ENCODE data around the gene RYR2.

The RYR2 gene

DNA sequence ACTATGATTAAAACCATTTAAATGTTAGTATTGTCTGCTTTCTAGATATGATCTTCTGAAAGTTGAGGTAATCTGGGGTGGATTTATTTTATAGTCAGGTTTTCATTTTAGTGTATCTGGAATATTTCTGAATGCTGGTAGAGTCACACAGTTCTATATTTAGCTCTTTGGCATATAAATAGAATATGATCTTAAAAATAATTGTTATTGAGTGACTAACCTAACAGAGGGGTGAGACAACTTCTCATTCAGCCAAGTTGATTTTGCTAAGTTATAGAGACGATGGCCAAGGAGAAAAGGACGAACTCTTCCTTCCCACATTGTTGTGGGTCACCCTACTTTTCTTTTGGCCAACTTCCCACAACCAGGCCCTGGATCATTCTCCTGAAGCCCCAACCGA is 30.6 kb upstream of the RYR2 start:
- no peak for DNase-seq (ENCODE audit: low read depth, low spot score)
- TF ChIP-seq, protein P1, sequence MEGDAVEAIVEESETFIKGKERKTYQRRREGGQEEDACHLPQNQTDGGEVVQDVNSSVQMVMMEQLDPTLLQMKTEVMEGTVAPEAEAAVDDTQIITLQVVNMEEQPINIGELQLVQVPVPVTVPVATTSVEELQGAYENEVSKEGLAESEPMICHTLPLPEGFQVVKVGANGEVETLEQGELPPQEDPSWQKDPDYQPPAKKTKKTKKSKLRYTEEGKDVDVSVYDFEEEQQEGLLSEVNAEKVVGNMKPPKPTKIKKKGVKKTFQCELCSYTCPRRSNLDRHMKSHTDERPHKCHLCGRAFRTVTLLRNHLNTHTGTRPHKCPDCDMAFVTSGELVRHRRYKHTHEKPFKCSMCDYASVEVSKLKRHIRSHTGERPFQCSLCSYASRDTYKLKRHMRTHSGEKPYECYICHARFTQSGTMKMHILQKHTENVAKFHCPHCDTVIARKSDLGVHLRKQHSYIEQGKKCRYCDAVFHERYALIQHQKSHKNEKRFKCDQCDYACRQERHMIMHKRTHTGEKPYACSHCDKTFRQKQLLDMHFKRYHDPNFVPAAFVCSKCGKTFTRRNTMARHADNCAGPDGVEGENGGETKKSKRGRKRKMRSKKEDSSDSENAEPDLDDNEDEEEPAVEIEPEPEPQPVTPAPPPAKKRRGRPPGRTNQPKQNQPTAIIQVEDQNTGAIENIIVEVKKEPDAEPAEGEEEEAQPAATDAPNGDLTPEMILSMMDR (IDR thresholded peaks at IDR 0.05; ENCODE audit: low read depth, low read length): no peak
- H3K4me3 ChIP-seq (ENCODE audit: low read depth, low read length): no peak overlapping the region
- in situ Hi-C loops (cut with HindIII; ENCODE audit: low sequenced_read_pairs): no loop called here

DNA sequence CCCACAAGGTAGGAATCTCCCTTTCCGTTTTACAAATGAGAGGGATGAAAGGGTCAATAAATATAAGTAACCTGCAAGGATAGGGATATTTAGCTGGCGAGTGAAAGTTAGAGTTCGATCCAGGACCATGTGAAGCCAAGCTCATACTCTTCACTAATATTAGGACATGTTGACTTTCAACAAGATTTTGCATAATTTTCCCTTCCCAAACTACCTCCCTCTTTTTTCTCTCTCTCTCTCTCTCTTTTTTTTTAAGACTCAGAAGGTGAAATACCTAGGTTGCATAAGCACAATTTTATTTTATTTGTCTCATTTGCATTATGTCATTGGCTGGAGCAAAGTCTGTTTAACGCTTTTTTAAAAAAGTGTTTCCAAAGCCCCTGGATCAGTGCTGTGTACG is 29.6 kb upstream of the RYR2 start:
- TF ChIP-seq, protein P1 (IDR thresholded peaks at IDR 0.05; ENCODE audit: low read depth, low read length): no peak
- no peak overlapping the region for H3K4me3 ChIP-seq (ENCODE audit: low read depth, low read length)
- DNase-seq (ENCODE audit: low read depth, low spot score): no peak
- in situ Hi-C loops (cut with HindIII; ENCODE audit: low sequenced_read_pairs): no loop called here

DNA sequence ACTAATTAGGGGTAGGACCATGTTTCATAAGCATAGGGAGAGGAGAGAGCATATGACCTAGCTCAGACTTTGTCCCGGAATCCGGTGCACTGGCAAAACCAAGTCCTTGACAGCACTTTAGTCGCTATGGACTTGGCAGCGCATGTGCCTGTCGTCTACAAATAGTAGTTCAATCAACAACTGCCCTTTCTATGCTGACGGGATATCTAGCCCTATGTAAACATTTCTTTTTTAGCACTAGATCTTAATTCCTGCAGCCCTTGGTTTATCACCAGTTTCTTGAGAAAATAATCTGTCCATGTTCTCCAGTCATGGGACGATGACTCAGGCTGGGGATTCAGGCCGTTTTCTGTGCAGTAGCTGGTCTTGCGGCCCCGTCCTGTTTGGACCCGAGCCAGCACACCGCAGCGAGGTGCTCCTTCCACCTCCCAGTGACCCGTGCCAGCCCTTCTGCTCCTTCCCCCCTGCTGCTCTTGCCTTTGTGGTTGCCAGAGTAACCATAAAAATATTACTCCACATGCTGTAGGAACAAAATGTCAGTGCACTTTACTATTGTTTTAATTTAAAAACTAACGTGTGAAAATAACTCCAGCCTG is 29.1 kb upstream of the RYR2 start:
- no peak overlapping the region for H3K4me3 ChIP-seq (ENCODE audit: low read depth, low read length)
- TF ChIP-seq, protein P1 (IDR thresholded peaks at IDR 0.05; ENCODE audit: low read depth, low read length): no peak
- DNase-seq (ENCODE audit: low read depth, low spot score): peak; percentile 94
- in situ Hi-C loops (cut with HindIII; ENCODE audit: low sequenced_read_pairs): no loop called here

DNA sequence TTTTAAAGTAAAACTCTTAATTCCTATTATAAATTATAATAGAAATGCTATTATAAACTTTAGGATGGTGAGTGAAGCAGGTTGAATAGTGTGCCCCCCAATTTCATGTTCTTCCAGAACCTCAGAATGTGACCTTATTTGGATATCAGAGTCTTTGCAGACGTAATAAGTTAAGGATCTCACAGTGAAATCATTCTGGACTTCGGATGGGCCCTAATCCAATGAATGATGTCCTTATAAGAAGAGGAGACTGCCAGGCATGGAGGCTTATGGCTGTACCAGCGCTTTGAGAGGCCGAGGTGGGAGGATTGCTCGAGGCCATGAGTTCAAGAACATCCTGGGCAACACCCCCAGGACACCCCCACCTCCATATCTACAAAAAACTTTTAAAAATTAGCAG is 28.4 kb upstream of the RYR2 start:
- in situ Hi-C loops (cut with HindIII; ENCODE audit: low sequenced_read_pairs): no loop called here
- TF ChIP-seq, protein P1 (IDR thresholded peaks at IDR 0.05; ENCODE audit: low read depth, low read length): no peak

DNA sequence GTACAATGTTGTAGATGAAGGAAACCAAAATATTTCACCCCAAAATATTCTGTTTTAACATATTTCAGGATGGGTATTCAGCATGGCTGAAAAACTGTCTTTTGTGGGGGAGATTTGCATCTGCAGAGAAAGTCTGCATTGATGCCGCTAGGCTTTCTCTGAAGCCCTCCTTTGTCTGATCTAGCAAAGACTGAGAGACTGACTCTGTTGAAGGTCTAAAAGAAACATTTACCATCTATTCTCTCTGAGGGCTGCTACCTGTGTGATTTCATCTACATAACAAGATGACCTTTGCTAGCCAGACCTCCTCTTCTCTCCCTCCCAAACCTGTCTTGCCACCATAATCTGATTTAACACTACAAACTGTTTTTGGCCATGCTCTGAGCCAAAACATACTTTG is 25.4 kb upstream of the RYR2 start:
- H3K4me3 ChIP-seq (ENCODE audit: low read depth, low read length): no peak overlapping the region
- in situ Hi-C loops (cut with HindIII; ENCODE audit: low sequenced_read_pairs): no loop called here
- DNase-seq (ENCODE audit: low read depth, low spot score): no peak
- TF ChIP-seq, protein P1 (IDR thresholded peaks at IDR 0.05; ENCODE audit: low read depth, low read length): no peak

More for the DNA sequence above, 28.4 kb upstream of the RYR2 start:
- peak; percentile 27 for DNase-seq (ENCODE audit: low read depth, low spot score)
- H3K4me3 ChIP-seq (ENCODE audit: low read depth, low read length): no peak overlapping the region

DNA sequence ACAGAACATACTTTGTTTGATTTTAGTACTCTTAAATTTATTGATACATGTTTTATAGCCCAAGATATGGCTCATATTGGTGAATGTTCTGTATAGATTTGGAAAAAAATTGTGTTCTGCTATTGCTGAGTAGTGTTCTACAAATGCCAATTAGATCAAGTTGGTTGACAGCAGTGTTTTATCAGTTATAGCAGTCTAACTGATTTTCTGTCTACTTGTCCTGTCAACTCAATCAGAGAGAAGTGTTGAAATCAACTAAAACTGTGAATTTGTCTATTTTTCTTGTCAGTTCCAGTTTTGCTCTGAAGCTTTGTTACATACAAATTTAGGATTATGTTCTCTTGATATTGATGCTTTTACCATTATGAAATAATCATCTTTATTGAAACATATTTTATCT is 23.1 kb upstream of the RYR2 start:
- DNase-seq (ENCODE audit: low read depth, low spot score): no peak
- TF ChIP-seq, protein P1 (IDR thresholded peaks at IDR 0.05; ENCODE audit: low read depth, low read length): no peak
- no peak overlapping the region for H3K4me3 ChIP-seq (ENCODE audit: low read depth, low read length)
- in situ Hi-C loops (cut with HindIII; ENCODE audit: low sequenced_read_pairs): no loop called here

All from astrocyte of the spinal cord (primary cell).